Measurements from ENCODE around the gene XAGE3. TPM values are rescaled to one million over a fixed set of nuclear protein-coding genes. Genes with fewer than 3 reads are reported as not detected.

Gene XAGE3
- total RNA-seq, 2 donors from 2014 or later, result not detected

Other genes starting within 250 kb of the XAGE3 start
- gene SSX7, start 213.2 kb downstream of the XAGE3 start, total RNA-seq, result not detected
- gene SSX2, start 160.9 kb downstream of the XAGE3 start, total RNA-seq, result not detected
- not detected for gene SSX2B, start 116.8 kb downstream of the XAGE3 start, total RNA-seq
- not detected for gene SPANXN5, start 70.7 kb downstream of the XAGE3 start, total RNA-seq
- gene XAGE5, start 56.8 kb downstream of the XAGE3 start, total RNA-seq, result not detected
- 10 to 100 TPM in 1 of 2 donors, 1 to 10 TPM in 1; 6.0 to 10.5 TPM for gene FAM156B, start 29.2 kb upstream of the XAGE3 start, total RNA-seq
- 10 to 100 TPM; 10.0 to 13.7 TPM for gene FAM156A, start 90.4 kb upstream of the XAGE3 start, total RNA-seq
- not detected for gene GPR173, start 180.7 kb upstream of the XAGE3 start, total RNA-seq
- gene TSPYL2, start 214.3 kb upstream of the XAGE3 start, total RNA-seq, result 100 to 1,000 TPM; 201 to 218 TPM
- 10 to 100 TPM in 1 of 2 donors, 1 to 10 TPM in 1; 9.8 to 10.1 TPM for gene KANTR, start 226.1 kb upstream of the XAGE3 start, total RNA-seq

Data from T-helper 17 cell (primary cell).